HepG2 (cell line): ENCODE results near the gene TNFRSF6B. TPM values are rescaled to one million over a fixed set of nuclear protein-coding genes. Genes with fewer than 3 reads are reported as not detected.
A peak's percentile ranks its signal among the peaks of the same experiment; 100 is the strongest.

ENCODE experiments used
- FOXP1 ChIP-seq, 2 experiments: fragments of 450-650 bp in 1 of 2; IDR thresholded peaks; 2 replicates each; pipeline ENCODE4 v1.6.1; 2017 to 2018; ENCODE audit warnings: antibody characterized with exemption in 1 of 2
- HCFC1 ChIP-seq: fragments of 150-350 bp; IDR thresholded peaks from 2 replicates; pipeline ENCODE4 v1.6.1; 2014; ENCODE audit warnings: low read depth, low read length
- MAFF ChIP-seq: IDR thresholded peaks from 2 replicates; pipeline ENCODE4 v1.6.1; 2011; ENCODE audit warnings: low read depth, low read length, improper control_type of control experiment
- MAX ChIP-seq: IDR thresholded peaks from 2 replicates; pipeline ENCODE4 v1.6.1; 2012; ENCODE audit warnings: inconsistent platforms
- MXD1 ChIP-seq: sonication (generic); formaldehyde crosslinking; IDR thresholded peaks from 2 replicates; pipeline ENCODE4 v1.4.0; 2020; ENCODE audit warnings: mild to moderate bottlenecking, missing genetic modification reagents
- TARDBP ChIP-seq: sonication (generic); formaldehyde crosslinking; IDR thresholded peaks from 2 replicates; pipeline ENCODE4 v1.8.0; 2022; ENCODE audit warnings: mild to moderate bottlenecking, missing genetic modification reagents
- TBX3 ChIP-seq: fragments of 450-650 bp; IDR thresholded peaks from 2 replicates; pipeline ENCODE4 v1.6.1; 2017; ENCODE audit warnings: antibody characterized with exemption, mild to moderate bottlenecking, inconsistent platforms, borderline replicate concordance
- TSC22D2 ChIP-seq: sonication (generic); formaldehyde crosslinking; IDR thresholded peaks from 2 replicates; pipeline ENCODE4 v1.5.1; 2020; ENCODE audit warnings: missing genetic modification reagents, mild to moderate bottlenecking, borderline replicate concordance
- ZBTB2 ChIP-seq: sonication (generic); formaldehyde crosslinking; IDR thresholded peaks from 2 replicates; pipeline ENCODE4 v1.8.0; 2022; ENCODE audit warnings: low read depth, missing genetic modification reagents
- ZNF256 ChIP-seq: sonication (generic); formaldehyde crosslinking; conservative IDR thresholded peaks from 2 replicates; pipeline ENCODE4 v1.4.0; 2020; ENCODE audit warnings: missing genetic modification reagents
- ZNF446 ChIP-seq: sonication (generic); formaldehyde crosslinking; IDR thresholded peaks from 2 replicates; pipeline ENCODE4 v1.5.0; 2020; ENCODE audit warnings: mild to moderate bottlenecking, missing genetic modification reagents
- ZNF550 ChIP-seq: sonication (generic); formaldehyde crosslinking; IDR thresholded peaks from 2 replicates; pipeline ENCODE4 v1.4.0; 2020; ENCODE audit warnings: mild to moderate bottlenecking, missing genetic modification reagents, borderline replicate concordance
- ZNF572 ChIP-seq: sonication (generic); formaldehyde crosslinking; IDR thresholded peaks from 2 replicates; pipeline ENCODE4 v1.5.1; 2020; ENCODE audit warnings: mild to moderate bottlenecking, missing genetic modification reagents
- polyA plus RNA-seq, 8 experiments: library from polyadenylated mRNA; depleted of rRNA in 3 of 8; stranded (reverse) in 7 of 8; unstranded in 1 of 8; fragments of >200 nt; fragmentation: Illumina TruSeq in 4 of 8; extraction: Trizol in 4 of 8; gene quantifications; 2 replicates each; pipeline versions ENCODE4 v1.2.1 to v1.2.3, GENCODE V29; 2011 to 2016; ENCODE audit warnings: low read depth in 4 of 8, missing spikeins in 1 of 8, mixed read lengths in 1 of 8; ENCODE audit not compliant: insufficient read depth in 1 of 8
- total RNA-seq, 5 experiments: library from RNA; depleted of rRNA; stranded (reverse); fragments of >200 nt; fragmentation: Illumina TruSeq; extraction: Trizol; gene quantifications; 2 replicates each; pipeline ENCODE4 v1.2.3, GENCODE V29; 2016; ENCODE audit warnings: low read depth in 1 of 5
- TF ChIP-seq, protein P1 (sequence below): sonication (generic); formaldehyde crosslinking; IDR thresholded peaks from 2 replicates; pipeline ENCODE4 v1.5.0; 2020; ENCODE audit warnings: mild to moderate bottlenecking, missing genetic modification reagents, borderline replicate concordance
- TF ChIP-seq, protein P2 (sequence below): IDR thresholded peaks from 2 replicates; pipeline ENCODE4 v1.6.1; 2012; ENCODE audit warnings: low read depth, low read length, improper control_type of control experiment
- TF ChIP-seq, protein P3 (sequence below): sonication (generic); formaldehyde crosslinking; IDR thresholded peaks from 2 replicates; pipeline ENCODE4 v1.8.1; 2023; ENCODE audit warnings: mild to moderate bottlenecking, missing genetic modification reagents
- TF ChIP-seq, protein P4 (sequence below): fragments of 450-650 bp; IDR thresholded peaks from 2 replicates; pipeline ENCODE4 v1.6.1; 2017

TNFRSF6B gene
- total and polyA plus RNA-seq, 2 of the 13 experiments (the other 11 are each of a cell fraction or from before 2014, with no cell fraction given): 0.24 TPM; not detected in 1

GRCh38 chr20:63744574-63745423, 48.3 kb downstream of the TNFRSF6B start (continued):
- TF ChIP-seq, protein P1, sequence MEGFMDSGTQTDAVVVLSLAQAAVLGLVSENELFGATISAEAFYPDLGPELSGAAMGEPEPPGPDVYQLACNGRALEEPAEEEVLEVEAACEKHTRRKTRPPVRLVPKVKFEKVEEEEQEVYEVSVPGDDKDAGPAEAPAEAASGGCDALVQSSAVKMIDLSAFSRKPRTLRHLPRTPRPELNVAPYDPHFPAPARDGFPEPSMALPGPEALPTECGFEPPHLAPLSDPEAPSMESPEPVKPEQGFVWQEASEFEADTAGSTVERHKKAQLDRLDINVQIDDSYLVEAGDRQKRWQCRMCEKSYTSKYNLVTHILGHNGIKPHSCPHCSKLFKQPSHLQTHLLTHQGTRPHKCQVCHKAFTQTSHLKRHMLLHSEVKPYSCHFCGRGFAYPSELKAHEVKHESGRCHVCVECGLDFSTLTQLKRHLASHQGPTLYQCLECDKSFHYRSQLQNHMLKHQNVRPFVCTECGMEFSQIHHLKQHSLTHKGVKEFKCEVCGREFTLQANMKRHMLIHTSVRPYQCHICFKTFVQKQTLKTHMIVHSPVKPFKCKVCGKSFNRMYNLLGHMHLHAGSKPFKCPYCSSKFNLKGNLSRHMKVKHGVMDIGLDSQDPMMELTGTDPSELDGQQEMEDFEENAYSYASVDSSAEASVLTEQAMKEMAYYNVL (CRISPR knock-in tag): no peak
- TF ChIP-seq ZNF256 (CRISPR knock-in tag): no peak
- TF ChIP-seq MAX: 0 out of 2 replicates have a peak, but pooled peaks have one; percentile 2
- TF ChIP-seq ZNF550 (CRISPR knock-in tag): no peak
- TF ChIP-seq, protein P2, sequence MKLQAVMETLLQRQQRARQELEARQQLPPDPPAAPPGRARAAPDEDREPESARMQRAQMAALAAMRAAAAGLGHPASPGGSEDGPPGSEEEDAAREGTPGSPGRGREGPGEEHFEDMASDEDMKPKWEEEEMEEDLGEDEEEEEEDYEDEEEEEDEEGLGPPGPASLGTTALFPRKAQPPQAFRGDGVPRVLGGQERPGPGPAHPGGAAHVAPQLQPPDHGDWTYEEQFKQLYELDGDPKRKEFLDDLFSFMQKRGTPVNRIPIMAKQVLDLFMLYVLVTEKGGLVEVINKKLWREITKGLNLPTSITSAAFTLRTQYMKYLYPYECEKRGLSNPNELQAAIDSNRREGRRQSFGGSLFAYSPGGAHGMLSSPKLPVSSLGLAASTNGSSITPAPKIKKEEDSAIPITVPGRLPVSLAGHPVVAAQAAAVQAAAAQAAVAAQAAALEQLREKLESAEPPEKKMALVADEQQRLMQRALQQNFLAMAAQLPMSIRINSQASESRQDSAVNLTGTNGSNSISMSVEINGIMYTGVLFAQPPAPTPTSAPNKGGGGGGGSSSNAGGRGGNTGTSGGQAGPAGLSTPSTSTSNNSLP: no peak
- no peak for TF ChIP-seq HCFC1
- no peak for TF ChIP-seq TSC22D2 (CRISPR knock-in tag)
- TF ChIP-seq ZNF446 (CRISPR knock-in tag): peak; percentile 14; the same call in 1 of the 2 replicates
- TF ChIP-seq, protein P3, sequence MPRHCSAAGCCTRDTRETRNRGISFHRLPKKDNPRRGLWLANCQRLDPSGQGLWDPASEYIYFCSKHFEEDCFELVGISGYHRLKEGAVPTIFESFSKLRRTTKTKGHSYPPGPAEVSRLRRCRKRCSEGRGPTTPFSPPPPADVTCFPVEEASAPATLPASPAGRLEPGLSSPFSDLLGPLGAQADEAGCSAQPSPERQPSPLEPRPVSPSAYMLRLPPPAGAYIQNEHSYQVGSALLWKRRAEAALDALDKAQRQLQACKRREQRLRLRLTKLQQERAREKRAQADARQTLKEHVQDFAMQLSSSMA (CRISPR knock-in tag): no peak
- no peak for TF ChIP-seq ZNF572 (CRISPR knock-in tag)
- no peak for TF ChIP-seq TBX3
- no peak for TF ChIP-seq FOXP1 (IDR thresholded peaks at IDR 0.05)
- no peak for TF ChIP-seq FOXP1 (CRISPR knock-in tag; IDR thresholded peaks at IDR 0.05)
- no peak for TF ChIP-seq MAFF
- TF ChIP-seq, protein P4, sequence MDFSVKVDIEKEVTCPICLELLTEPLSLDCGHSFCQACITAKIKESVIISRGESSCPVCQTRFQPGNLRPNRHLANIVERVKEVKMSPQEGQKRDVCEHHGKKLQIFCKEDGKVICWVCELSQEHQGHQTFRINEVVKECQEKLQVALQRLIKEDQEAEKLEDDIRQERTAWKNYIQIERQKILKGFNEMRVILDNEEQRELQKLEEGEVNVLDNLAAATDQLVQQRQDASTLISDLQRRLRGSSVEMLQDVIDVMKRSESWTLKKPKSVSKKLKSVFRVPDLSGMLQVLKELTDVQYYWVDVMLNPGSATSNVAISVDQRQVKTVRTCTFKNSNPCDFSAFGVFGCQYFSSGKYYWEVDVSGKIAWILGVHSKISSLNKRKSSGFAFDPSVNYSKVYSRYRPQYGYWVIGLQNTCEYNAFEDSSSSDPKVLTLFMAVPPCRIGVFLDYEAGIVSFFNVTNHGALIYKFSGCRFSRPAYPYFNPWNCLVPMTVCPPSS: no peak
- TF ChIP-seq ZBTB2 (CRISPR knock-in tag): no peak; the same call in 1 of the 2 replicates
- TF ChIP-seq TARDBP (CRISPR knock-in tag): peak; percentile 38; the same call in 1 of the 2 replicates
- no peak for TF ChIP-seq MXD1 (CRISPR knock-in tag)
